HG03469 (cell line): ENCODE measurements around the gene HGF.
"Not testable (repeated sequence)": the region's sequence is repeated elsewhere in the genome, so short reads cannot be mapped to it uniquely, and the experiment has no call there.

Source experiments
- ATAC-seq: cut with Tn5 transposase; IDR thresholded peaks from one replicate; pipeline ENCODE4 v1.9.1; 2021; ENCODE audit warnings: mild to moderate bottlenecking, moderate library complexity, moderate number of reproducible peaks; ENCODE audit not compliant: unreplicated experiment

Gene HGF

GRCh38 chr7:81725003-81725811 lies 44.6 kb downstream of the HGF start:
- no peak for ATAC-seq

GRCh38 chr7:81722250-81722649 lies 47.6 kb downstream of the HGF start:
- not testable (repeated sequence) for ATAC-seq

- no peak for ATAC-seq
Measured at GRCh38 chr7:81721437-81721836, 48.4 kb downstream of the HGF start.

DNA sequence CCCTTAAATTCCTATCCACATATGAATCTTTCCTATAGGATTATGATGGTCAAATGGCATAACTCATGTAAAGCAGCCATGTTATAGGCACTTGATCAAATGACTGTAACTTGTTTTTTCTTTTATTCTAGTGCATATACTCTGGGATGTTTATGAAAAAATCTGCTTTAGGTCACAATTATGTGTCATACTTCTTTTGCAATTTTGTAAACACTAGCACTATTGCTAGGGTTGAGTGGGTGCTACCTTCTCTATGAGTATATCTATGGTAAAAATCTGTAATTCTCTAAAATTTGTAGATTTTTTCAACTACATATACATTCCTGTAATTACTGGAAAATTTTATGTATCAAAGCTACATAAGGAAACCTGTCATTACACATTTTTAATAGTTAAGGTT lies 50.0 kb downstream of the HGF start:
- ATAC-seq: no peak

DNA sequence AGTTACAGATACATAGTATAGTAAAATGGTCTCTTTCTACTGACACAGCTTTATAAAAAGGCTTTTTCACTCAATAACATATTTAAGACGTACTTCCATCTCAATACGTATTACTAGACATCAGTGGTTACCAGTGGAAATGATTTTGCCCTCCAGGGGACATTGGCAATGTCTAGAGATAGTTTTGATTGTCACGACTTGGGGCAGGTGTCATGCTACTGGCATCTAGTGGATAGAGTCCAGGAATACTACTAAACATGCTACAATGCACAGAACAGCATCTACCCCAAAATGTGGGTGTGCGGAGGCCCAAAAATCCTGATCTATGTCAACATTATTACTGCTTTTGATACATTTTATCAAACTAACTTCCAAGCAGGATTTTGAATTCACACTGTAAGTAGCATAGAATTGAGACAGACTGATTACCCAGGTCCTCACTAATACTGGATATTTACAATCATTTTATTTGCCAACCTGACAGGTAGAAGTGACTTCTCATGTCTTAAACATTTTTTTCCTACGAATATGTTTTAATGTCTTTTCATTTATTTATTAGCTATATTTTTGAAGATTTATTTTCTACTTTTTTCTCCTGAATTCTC lies 53.8 kb downstream of the HGF start:
- ATAC-seq: no peak

DNA sequence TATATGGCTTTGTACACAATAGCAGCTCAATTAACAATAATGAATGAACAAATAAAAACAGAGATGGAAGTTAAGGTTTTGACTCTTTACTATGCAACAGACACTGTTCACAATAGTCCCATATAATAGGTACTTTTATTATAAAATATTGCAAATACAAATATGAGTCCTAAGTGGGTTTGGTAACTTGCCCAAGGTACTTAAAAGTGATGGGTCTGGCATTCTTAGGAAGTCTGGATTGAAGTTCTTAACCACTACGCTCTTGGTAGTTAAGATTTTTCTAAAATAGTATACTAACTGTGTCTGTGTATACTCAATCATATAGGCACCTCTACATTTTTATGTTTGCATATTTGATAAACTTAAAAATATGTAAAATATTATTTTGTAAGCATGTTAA lies 55.5 kb downstream of the HGF start:
- ATAC-seq: no peak

GRCh38 chr7:81710751-81711150 lies 59.1 kb downstream of the HGF start:
- no peak for ATAC-seq

GRCh38 chr7:81709836-81710235 lies 60.0 kb downstream of the HGF start:
- no peak for ATAC-seq

DNA sequence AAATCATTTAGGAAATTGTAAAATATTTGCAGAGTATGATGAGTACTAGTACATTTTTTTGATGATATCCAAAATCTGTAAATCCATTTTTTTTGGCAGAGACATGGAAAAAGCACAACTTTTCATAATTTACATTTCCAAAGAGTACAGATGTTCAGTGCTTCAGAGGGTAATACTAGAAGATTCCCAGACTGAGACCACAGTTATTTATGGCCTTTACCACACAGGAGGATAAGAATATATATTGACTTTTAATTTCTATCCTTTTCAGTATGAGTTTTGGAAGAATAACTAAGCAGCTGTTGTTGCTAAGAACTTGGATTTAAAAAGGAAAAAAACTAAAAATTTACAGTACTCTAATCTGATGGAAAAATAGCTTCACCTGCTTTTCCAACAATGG lies 61.9 kb downstream of the HGF start:
- ATAC-seq: no peak

DNA sequence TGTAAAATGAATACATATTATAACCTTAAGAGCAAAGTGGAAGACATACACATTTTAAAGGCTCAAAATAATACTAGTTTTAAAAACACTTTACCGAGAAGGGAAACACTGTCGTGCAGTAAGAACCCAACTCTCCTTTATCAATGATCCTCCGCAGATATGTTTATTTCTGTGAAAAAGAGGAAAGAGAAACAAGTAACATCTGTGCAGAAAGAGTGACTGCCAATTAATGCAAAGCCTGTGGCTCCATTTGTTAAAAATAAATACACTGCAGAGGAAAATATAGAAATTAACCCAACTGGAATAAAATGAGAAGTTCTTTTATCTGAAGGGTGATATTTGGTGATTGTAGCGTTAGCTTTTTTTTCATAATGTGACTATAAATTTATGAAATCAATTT lies 62.7 kb downstream of the HGF start:
- ATAC-seq: no peak

GRCh38 chr7:81705206-81705605 lies 64.6 kb downstream of the HGF start:
- no peak for ATAC-seq

- no peak for ATAC-seq
Measured at GRCh38 chr7:81704595-81704994, 65.3 kb downstream of the HGF start.

DNA sequence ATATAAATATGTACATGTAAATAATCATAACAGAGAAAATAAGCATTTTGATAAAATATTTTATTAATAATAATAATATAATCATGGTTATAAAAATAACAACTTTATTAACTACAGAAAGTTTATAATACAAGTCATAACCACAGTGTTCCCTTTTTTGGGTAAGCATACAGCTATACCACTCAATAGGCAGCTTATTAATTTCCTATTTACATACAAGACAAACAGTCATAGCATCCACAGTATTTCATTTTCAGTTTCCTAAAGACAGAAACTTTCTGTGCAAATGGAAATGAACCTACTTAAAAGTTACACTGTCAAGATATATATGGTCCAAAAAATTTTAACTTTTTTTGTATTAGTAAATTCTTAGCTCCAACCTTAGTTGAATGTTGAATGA lies 70.9 kb downstream of the HGF start:
- no peak for ATAC-seq

DNA sequence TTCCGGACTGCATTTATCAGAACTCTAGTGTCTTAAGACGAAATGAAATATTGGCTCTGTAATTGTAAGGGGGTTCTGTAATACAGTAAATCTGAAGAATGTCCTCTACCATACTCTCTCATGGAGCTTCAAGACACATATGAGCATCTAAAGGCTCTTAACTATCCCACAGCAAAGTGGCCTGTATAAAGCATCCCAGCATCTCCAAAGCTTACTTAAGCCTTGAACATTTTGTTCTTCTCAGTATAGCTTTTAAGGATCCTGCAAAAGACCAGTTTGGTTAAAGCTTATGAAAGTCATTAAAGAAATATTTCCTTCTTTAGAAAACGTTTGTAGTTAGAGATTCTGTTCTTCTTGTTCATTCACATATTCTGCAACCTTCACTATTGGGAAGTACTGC lies 75.1 kb downstream of the HGF start:
- ATAC-seq: no peak

DNA sequence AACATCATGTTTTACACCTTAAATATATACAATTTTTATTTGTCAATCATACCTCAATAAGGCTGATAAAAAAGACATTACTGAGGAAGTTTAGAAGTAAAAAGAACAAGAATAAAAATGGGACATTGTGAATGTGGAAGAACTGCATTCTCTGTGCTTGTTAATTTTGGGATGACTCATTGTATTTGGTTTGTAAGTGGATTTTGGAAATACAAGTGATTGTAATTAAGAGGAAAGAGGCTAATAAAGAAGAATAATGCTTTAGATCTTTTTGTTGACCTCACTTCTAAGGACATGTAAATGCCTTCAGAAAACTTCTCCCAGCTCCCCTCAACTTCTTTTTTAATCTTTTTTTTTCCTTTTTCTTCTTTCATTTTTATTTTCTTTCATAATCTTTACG lies 76.0 kb downstream of the HGF start:
- ATAC-seq: no peak

- no peak for ATAC-seq
Measured at GRCh38 chr7:81693080-81693479, 76.8 kb downstream of the HGF start.

DNA sequence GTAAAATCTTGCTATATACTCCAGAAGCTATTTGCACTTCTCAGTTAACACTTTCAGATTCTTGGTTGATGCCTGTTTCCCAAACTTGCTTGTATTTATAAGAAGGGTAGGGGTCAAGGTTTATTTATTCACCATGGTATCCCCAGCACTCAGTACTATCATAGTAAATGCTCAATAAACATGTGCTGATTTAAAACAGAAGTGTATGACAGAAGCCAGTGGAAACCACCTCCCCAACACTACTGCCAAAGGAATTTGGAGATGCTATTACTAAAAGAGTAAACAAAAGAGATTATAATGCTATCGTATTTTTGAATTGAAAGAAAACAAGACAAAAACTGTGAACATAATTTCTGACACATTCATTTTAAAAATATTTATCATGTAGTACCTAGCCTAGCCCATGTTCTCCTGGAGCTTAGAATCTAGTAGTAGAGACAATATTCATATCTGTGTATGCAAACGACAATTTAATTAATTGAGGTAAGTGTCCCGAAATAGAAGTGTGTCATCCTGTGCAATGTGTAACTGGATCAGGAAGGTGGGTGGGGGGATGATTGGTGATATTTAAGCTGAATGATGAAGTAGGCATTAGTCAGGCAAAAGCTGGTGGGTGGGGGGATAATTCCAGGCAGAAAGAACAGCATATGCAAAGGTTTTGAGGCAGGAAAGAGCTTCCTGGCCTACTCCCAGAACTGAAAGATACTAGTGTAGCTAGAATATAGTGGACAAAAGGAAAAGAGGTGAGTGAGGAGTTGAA lies 77.5 kb downstream of the HGF start:
- no peak for ATAC-seq

DNA sequence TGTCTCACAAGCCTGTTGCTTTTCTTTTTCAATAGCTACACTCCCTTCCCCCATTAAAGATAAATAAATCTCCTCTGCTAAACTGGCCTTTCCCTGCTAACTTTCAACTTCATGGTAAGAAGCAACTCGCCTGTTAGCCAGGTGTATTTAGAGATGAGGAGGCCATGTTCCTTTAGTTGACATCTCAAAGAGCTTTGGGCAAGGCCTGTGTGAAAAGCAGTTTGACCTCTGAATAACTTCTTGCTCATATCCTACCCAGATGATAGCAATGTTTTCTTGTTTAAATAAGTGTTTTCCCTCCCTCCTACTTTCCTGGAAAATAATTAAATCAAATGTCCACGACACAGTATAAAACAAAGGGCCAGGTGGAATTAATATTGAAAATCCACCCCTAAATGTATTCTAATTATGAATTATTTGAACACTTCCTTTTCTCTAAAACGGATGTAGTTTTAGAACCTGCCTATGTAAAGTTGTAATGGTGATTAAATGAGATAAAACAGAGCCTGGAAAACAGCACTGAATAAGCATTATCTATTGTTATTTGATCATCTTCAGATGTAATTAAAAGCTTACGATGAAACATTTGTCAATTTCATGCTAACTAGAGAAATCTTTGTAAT lies 78.5 kb downstream of the HGF start:
- ATAC-seq: no peak

GRCh38 chr7:81690688-81691087 lies 79.2 kb downstream of the HGF start:
- ATAC-seq: no peak

GRCh38 chr7:81690251-81690650 lies 79.6 kb downstream of the HGF start:
- no peak for ATAC-seq

- ATAC-seq: no peak
Measured at GRCh38 chr7:81688622-81689411, 81.0 kb downstream of the HGF start.
